HepG2 (cell line): ENCODE measurements around the gene SLC2A13. TPM values are rescaled to one million over a fixed set of nuclear protein-coding genes. Genes with fewer than 3 reads are reported as not detected.

Experiments used
- GATA4 ChIP-seq: sonication (generic); IDR thresholded peaks from 2 replicates; pipeline ENCODE4 v1.6.1; 2016; ENCODE audit warnings: antibody characterized with exemption, low read depth, borderline replicate concordance
- PHF5A ChIP-seq: IDR thresholded peaks from one replicate; pipeline ENCODE4 v1.6.1; 2018; ENCODE audit warnings: low read depth, missing genetic modification reagents; ENCODE audit not compliant: unreplicated experiment
- POGZ ChIP-seq: sonication (generic); formaldehyde crosslinking; IDR thresholded peaks from 2 replicates; pipeline ENCODE4 v1.4.0; 2020; ENCODE audit warnings: mild to moderate bottlenecking, missing genetic modification reagents
- ZNF644 ChIP-seq: IDR thresholded peaks from 2 replicates; pipeline ENCODE4 v1.6.1; 2016; ENCODE audit warnings: low read depth
- ZNF713 ChIP-seq: sonication (generic); formaldehyde crosslinking; IDR thresholded peaks from 2 replicates; pipeline ENCODE4 v1.4.0; 2020; ENCODE audit warnings: mild to moderate bottlenecking, missing genetic modification reagents
- ZNF792 ChIP-seq: IDR thresholded peaks from 2 replicates; pipeline ENCODE4 v1.6.1; 2016
- polyA plus RNA-seq, 8 experiments: library from polyadenylated mRNA; depleted of rRNA in 3 of 8; stranded (reverse) in 7 of 8; unstranded in 1 of 8; fragments of >200 nt; fragmentation: Illumina TruSeq in 4 of 8; extraction: Trizol in 4 of 8; gene quantifications; 2 replicates each; pipeline versions ENCODE4 v1.2.1 to v1.2.3, GENCODE V29; 2011 to 2016; ENCODE audit warnings: low read depth in 4 of 8, missing spikeins in 1 of 8, mixed read lengths in 1 of 8; ENCODE audit not compliant: insufficient read depth in 1 of 8
- total RNA-seq, 5 experiments: library from RNA; depleted of rRNA; stranded (reverse); fragments of >200 nt; fragmentation: Illumina TruSeq; extraction: Trizol; gene quantifications; 2 replicates each; pipeline ENCODE4 v1.2.3, GENCODE V29; 2016; ENCODE audit warnings: low read depth in 1 of 5
- TF ChIP-seq, protein P1 (sequence below), 2 experiments: sonication (generic) in 1 of 2; formaldehyde crosslinking in 1 of 2; IDR thresholded peaks; 2 replicates each; pipeline versions ENCODE4 v1.6.1 to v1.9.0; 2014 to 2022; ENCODE audit warnings: antibody characterized with exemption in 1 of 2, borderline replicate concordance in 1 of 2, inconsistent platforms in 1 of 2, low read depth in 1 of 2, missing genetic modification reagents in 1 of 2
- TF ChIP-seq, protein P2 (sequence below): sonication (generic); formaldehyde crosslinking; conservative IDR thresholded peaks from 2 replicates; pipeline ENCODE4 v1.8.0; 2022; ENCODE audit warnings: missing genetic modification reagents
- TF ChIP-seq, protein P3 (sequence below): sonication (generic); formaldehyde crosslinking; IDR thresholded peaks from 2 replicates; pipeline ENCODE4 v1.5.1; 2020; ENCODE audit warnings: missing genetic modification reagents, mild to moderate bottlenecking, borderline replicate concordance
- TF ChIP-seq, protein P4 (sequence below): sonication (generic); formaldehyde crosslinking; IDR thresholded peaks from 2 replicates; pipeline ENCODE4 v1.4.0; 2020; ENCODE audit warnings: missing genetic modification reagents, mild to moderate bottlenecking, borderline replicate concordance
- TF ChIP-seq, protein P5 (sequence below): sonication (generic); formaldehyde crosslinking; IDR thresholded peaks from 2 replicates; pipeline ENCODE4 v1.8.1; 2023; ENCODE audit warnings: mild to moderate bottlenecking, missing genetic modification reagents
- TF ChIP-seq, protein P6 (sequence below): sonication (generic); formaldehyde crosslinking; IDR thresholded peaks from 2 replicates; pipeline ENCODE4 v1.4.0; 2020; ENCODE audit warnings: mild to moderate bottlenecking, low read depth, missing genetic modification reagents

The SLC2A13 gene
- total and polyA plus RNA-seq, 2 of the 13 experiments (the other 11 are each of a cell fraction or from before 2014, with no cell fraction given), result 5.5 to 6.0 TPM

DNA sequence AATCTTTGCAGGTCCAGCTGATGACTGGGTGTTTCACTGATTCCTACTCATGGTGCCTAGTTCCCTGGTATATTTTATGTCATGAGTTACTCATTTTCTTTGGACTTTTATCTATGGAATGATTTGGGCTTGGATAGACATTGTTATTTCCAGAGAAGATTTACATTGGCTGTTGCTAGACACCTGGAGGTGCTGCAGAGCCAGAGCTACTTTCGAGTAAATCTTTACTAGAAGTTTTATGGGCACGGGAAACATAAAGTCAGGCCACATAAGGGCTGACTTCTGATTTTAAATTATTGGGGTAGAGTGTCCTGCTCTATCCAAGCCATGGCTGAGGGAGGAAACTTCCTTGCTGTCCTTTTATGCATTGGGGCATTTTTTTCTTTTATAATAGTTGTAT lies 310.4 kb downstream of the SLC2A13 start (continued):
- TF ChIP-seq, protein P1, sequence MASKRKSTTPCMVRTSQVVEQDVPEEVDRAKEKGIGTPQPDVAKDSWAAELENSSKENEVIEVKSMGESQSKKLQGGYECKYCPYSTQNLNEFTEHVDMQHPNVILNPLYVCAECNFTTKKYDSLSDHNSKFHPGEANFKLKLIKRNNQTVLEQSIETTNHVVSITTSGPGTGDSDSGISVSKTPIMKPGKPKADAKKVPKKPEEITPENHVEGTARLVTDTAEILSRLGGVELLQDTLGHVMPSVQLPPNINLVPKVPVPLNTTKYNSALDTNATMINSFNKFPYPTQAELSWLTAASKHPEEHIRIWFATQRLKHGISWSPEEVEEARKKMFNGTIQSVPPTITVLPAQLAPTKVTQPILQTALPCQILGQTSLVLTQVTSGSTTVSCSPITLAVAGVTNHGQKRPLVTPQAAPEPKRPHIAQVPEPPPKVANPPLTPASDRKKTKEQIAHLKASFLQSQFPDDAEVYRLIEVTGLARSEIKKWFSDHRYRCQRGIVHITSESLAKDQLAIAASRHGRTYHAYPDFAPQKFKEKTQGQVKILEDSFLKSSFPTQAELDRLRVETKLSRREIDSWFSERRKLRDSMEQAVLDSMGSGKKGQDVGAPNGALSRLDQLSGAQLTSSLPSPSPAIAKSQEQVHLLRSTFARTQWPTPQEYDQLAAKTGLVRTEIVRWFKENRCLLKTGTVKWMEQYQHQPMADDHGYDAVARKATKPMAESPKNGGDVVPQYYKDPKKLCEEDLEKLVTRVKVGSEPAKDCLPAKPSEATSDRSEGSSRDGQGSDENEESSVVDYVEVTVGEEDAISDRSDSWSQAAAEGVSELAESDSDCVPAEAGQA (IDR thresholded peaks at IDR 0.05; ENCODE audit: low read depth), result no peak
- TF ChIP-seq, protein P1 (CRISPR knock-in tag; IDR thresholded peaks at IDR 0.05; ENCODE audit: borderline replicate concordance), result no peak
- TF ChIP-seq ZNF713 (no peak), GATA4 (no peak), ZNF644 (no peak), POGZ (CRISPR knock-in tag) (no peak), PHF5A (CRISPR knock-in tag) (no peak), ZNF792 (CRISPR knock-in tag) (no peak)
- TF ChIP-seq, protein P2, sequence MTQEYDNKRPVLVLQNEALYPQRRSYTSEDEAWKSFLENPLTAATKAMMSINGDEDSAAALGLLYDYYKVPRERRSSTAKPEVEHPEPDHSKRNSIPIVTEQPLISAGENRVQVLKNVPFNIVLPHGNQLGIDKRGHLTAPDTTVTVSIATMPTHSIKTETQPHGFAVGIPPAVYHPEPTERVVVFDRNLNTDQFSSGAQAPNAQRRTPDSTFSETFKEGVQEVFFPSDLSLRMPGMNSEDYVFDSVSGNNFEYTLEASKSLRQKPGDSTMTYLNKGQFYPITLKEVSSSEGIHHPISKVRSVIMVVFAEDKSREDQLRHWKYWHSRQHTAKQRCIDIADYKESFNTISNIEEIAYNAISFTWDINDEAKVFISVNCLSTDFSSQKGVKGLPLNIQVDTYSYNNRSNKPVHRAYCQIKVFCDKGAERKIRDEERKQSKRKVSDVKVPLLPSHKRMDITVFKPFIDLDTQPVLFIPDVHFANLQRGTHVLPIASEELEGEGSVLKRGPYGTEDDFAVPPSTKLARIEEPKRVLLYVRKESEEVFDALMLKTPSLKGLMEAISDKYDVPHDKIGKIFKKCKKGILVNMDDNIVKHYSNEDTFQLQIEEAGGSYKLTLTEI (CRISPR knock-in tag), result no peak
- TF ChIP-seq, protein P3, sequence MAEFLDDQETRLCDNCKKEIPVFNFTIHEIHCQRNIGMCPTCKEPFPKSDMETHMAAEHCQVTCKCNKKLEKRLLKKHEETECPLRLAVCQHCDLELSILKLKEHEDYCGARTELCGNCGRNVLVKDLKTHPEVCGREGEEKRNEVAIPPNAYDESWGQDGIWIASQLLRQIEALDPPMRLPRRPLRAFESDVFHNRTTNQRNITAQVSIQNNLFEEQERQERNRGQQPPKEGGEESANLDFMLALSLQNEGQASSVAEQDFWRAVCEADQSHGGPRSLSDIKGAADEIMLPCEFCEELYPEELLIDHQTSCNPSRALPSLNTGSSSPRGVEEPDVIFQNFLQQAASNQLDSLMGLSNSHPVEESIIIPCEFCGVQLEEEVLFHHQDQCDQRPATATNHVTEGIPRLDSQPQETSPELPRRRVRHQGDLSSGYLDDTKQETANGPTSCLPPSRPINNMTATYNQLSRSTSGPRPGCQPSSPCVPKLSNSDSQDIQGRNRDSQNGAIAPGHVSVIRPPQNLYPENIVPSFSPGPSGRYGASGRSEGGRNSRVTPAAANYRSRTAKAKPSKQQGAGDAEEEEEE (CRISPR knock-in tag), result no peak
- TF ChIP-seq, protein P4, sequence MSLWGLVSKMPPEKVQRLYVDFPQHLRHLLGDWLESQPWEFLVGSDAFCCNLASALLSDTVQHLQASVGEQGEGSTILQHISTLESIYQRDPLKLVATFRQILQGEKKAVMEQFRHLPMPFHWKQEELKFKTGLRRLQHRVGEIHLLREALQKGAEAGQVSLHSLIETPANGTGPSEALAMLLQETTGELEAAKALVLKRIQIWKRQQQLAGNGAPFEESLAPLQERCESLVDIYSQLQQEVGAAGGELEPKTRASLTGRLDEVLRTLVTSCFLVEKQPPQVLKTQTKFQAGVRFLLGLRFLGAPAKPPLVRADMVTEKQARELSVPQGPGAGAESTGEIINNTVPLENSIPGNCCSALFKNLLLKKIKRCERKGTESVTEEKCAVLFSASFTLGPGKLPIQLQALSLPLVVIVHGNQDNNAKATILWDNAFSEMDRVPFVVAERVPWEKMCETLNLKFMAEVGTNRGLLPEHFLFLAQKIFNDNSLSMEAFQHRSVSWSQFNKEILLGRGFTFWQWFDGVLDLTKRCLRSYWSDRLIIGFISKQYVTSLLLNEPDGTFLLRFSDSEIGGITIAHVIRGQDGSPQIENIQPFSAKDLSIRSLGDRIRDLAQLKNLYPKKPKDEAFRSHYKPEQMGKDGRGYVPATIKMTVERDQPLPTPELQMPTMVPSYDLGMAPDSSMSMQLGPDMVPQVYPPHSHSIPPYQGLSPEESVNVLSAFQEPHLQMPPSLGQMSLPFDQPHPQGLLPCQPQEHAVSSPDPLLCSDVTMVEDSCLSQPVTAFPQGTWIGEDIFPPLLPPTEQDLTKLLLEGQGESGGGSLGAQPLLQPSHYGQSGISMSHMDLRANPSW (CRISPR knock-in tag), result no peak
- TF ChIP-seq, protein P5, sequence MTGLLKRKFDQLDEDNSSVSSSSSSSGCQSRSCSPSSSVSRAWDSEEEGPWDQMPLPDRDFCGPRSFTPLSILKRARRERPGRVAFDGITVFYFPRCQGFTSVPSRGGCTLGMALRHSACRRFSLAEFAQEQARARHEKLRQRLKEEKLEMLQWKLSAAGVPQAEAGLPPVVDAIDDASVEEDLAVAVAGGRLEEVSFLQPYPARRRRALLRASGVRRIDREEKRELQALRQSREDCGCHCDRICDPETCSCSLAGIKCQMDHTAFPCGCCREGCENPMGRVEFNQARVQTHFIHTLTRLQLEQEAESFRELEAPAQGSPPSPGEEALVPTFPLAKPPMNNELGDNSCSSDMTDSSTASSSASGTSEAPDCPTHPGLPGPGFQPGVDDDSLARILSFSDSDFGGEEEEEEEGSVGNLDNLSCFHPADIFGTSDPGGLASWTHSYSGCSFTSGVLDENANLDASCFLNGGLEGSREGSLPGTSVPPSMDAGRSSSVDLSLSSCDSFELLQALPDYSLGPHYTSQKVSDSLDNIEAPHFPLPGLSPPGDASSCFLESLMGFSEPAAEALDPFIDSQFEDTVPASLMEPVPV (CRISPR knock-in tag), result no peak
- TF ChIP-seq, protein P6, sequence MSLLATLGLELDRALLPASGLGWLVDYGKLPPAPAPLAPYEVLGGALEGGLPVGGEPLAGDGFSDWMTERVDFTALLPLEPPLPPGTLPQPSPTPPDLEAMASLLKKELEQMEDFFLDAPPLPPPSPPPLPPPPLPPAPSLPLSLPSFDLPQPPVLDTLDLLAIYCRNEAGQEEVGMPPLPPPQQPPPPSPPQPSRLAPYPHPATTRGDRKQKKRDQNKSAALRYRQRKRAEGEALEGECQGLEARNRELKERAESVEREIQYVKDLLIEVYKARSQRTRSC (CRISPR knock-in tag), result no peak
